GM12878 (cell line): ENCODE data around the gene TCF12. TPM values are rescaled to one million over a fixed set of nuclear protein-coding genes. Genes with fewer than 3 reads are reported as not detected.
A peak's percentile ranks its signal among the peaks of the same experiment; 100 is the strongest.

ENCODE experiments used
- ATAC-seq: fragments of 200-7000 bp; cut with Tn5 transposase; 3 replicates; pipeline ENCODE4 v1.9.1; 2020; ENCODE audit warnings: mild to moderate bottlenecking, moderate library complexity
- BruUV-seq: library from RNA; stranded (reverse); fragments of 400-500 nt; replicated peaks from 2 replicates; lab custom pipeline; 2021; lab: Mats Ljungman, UMichigan
- CTCF ChIA-PET: fragments of 300-600 bp; sonication (Branson Sonifier 250); formaldehyde crosslinking; extraction: SDS; loops from one replicate; lab custom pipeline; 2021; ENCODE audit warnings: inconsistent platforms; lab: Yijun Ruan, JAX
- POLR2A ChIA-PET: fragments of 350-600 bp; formaldehyde crosslinking; extraction: SDS; loops from one replicate; lab custom pipeline; 2021; ENCODE audit warnings: inconsistent platforms; lab: Charles Lee
- RAD21 ChIA-PET: fragments of 300-600 bp; sonication (Branson Sonifier 250); formaldehyde crosslinking; loops from one replicate; lab custom pipeline; 2023; ENCODE audit warnings: antibody characterized with exemption; ENCODE audit not compliant: unreplicated experiment; lab: Charles Lee
- SMC1A ChIA-PET: fragments of 300-600 bp; sonication (Branson Sonifier 250); formaldehyde crosslinking; loops from one replicate; lab custom pipeline; 2023; ENCODE audit not compliant: unreplicated experiment, uncharacterized antibody; lab: Charles Lee
- DNase-seq: peaks from one replicate; pipeline ENCODE4 v3.0.0-alpha.2; 2011; ENCODE audit warnings: low read depth, low spot score
- FAIRE-seq: peaks from 3 replicates; lab custom pipeline; 2011; peaks lifted over from hg19 to GRCh38; lab: Jason Lieb, UNC
- H2AFZ ChIP-seq: 2 replicates; pipeline ENCODE4 v1.6.0; 2011; ENCODE audit warnings: low read depth, low read length, control low read depth; ENCODE audit not compliant: control insufficient read depth
- H3K27ac ChIP-seq: 2 replicates; pipeline ENCODE4 v1.5.1; 2011; ENCODE audit warnings: control low read depth; ENCODE audit not compliant: control insufficient read depth, insufficient read depth
- H3K27me3 ChIP-seq, 2 experiments: replicated peaks in 1 of 2; 2 replicates each; pipeline versions ENCODE4 v1.6.0 to v1.6.1; 2011; ENCODE audit warnings: low read length in 1 of 2; ENCODE audit not compliant: control insufficient read depth in 2 of 2, insufficient read depth in 2 of 2
- H3K36me3 ChIP-seq, 2 experiments: 2 replicates each; pipeline ENCODE4 v1.5.1; 2011; ENCODE audit warnings: low read length in 1 of 2; ENCODE audit not compliant: control insufficient read depth in 2 of 2, insufficient read depth in 2 of 2
- H3K4me1 ChIP-seq: 2 replicates; pipeline ENCODE4 v1.6.1; 2011; ENCODE audit warnings: mild to moderate bottlenecking, low read length, moderate library complexity, mixed read lengths; ENCODE audit not compliant: control insufficient read depth, insufficient read depth
- H3K4me2 ChIP-seq: 2 replicates; pipeline ENCODE4 v1.6.0; 2011; ENCODE audit warnings: control low read depth; ENCODE audit not compliant: control insufficient read depth, insufficient read depth
- H3K4me3 ChIP-seq: fragments of 200-600 bp; sonication (generic); 2 replicates; pipeline ENCODE4 v1.5.1; 2016
- H3K79me2 ChIP-seq: 2 replicates; pipeline ENCODE4 v1.6.0; 2011; ENCODE audit warnings: low read length; ENCODE audit not compliant: control insufficient read depth, insufficient read depth
- H3K9ac ChIP-seq: 2 replicates; pipeline ENCODE4 v1.8.0; 2011; ENCODE audit warnings: low read length, control low read depth, mixed read lengths; ENCODE audit not compliant: control insufficient read depth, insufficient read depth
- H3K9me3 ChIP-seq: replicated peaks from 3 replicates; pipeline ENCODE4 v1.5.1; 2011; ENCODE audit warnings: mild to moderate bottlenecking, low read length; ENCODE audit not compliant: control insufficient read depth, insufficient read depth
- H4K20me1 ChIP-seq: 2 replicates; pipeline ENCODE4 v1.6.0; 2011; ENCODE audit not compliant: control insufficient read depth, insufficient read depth
- BHLHE40 ChIP-seq, 2 experiments: fragments of 450-650 bp in 1 of 2; IDR thresholded peaks; 2 replicates each; pipeline ENCODE4 v1.6.1; 2011 to 2017; ENCODE audit warnings: low read depth in 2 of 2, borderline replicate concordance in 1 of 2, improper control_type of control experiment in 1 of 2, low read length in 1 of 2, mild to moderate bottlenecking in 1 of 2
- ELK1 ChIP-seq: IDR thresholded peaks from 2 replicates; pipeline ENCODE4 v1.6.1; 2012; ENCODE audit warnings: low read depth, low read length, improper control_type of control experiment
- IKZF1 ChIP-seq: fragments of 450-650 bp; conservative IDR thresholded peaks from 2 replicates; pipeline ENCODE4 v1.6.1; 2017; ENCODE audit warnings: antibody characterized with exemption, mild to moderate bottlenecking
- IRF4 ChIP-seq: IDR thresholded peaks from 2 replicates; pipeline ENCODE4 v1.6.1; 2011; ENCODE audit warnings: low read depth, low read length
- KDM1A ChIP-seq: fragments of 200-600 bp; sonication (generic); IDR thresholded peaks from 2 replicates; pipeline ENCODE4 v1.6.1; 2016; ENCODE audit warnings: borderline replicate concordance
- PRDM15 ChIP-seq: fragments of 450-650 bp; formaldehyde crosslinking; IDR thresholded peaks from 2 replicates; pipeline ENCODE4 v1.4.0; 2020; ENCODE audit warnings: mild to moderate bottlenecking, moderate library complexity
- SKIL ChIP-seq: fragments of 450-650 bp; IDR thresholded peaks from 2 replicates; pipeline ENCODE4 v1.6.1; 2017; ENCODE audit warnings: mild to moderate bottlenecking, low read depth, inconsistent platforms; ENCODE audit not compliant: poor library complexity, severe bottlenecking
- SUPT20H ChIP-seq: IDR thresholded peaks from 2 replicates; pipeline ENCODE4 v1.6.1; 2011; ENCODE audit warnings: low read depth, mild to moderate bottlenecking, low read length, moderate library complexity, borderline replicate concordance; ENCODE audit not compliant: control insufficient read depth
- whole genome bisulfite sequencing: methylation state at CpG from one replicate; pipeline ENCODE4 v1.1.6; 2016; ENCODE audit warnings: low lambda C conversion rate; ENCODE audit not compliant: insufficient replicate concordance, insufficient coverage; ENCODE audit errors: missing lambda C conversion rate; 5-methylcytosine and 5-hydroxymethylcytosine counted together
- in situ Hi-C: fragments of 300-500 bp; cut with MboI; formaldehyde crosslinking; loops from 9 replicates; pipeline ENCODE4 v1.14.3; 2018; ENCODE audit warnings: mixed read lengths
- intact Hi-C: fragments of 100-400 bp; cut with micrococcal nuclease; formaldehyde crosslinking; loops from one replicate; pipeline ENCODE4 v1.14.2; 2022; ENCODE audit not compliant: unreplicated experiment
- polyA plus RNA-seq, 11 experiments: library from polyadenylated mRNA; depleted of rRNA in 4 of 11; unstranded in 6 of 11; stranded (reverse) in 5 of 11; fragments of >200 nt; fragmentation: Nextera tagmentation in 4 of 11; fragmentation: Illumina TruSeq in 1 of 11; extraction: Ambion mirVana in 4 of 11; extraction: Trizol in 1 of 11; gene quantifications; 1 replicate in 1 of 11; 2 replicates in 10 of 11; pipeline versions ENCODE4 v1.2.1 to v1.2.3, GENCODE V29; 2011 to 2016; ENCODE audit warnings: inconsistent platforms in 2 of 11, missing spikeins in 2 of 11, low read depth in 1 of 11
- total RNA-seq, 4 experiments: library from RNA; depleted of rRNA in 3 of 4; stranded (reverse); fragments of >200 nt in 3 of 4; fragmentation: Illumina TruSeq in 1 of 4; extraction: Trizol in 1 of 4; gene quantifications; 2 replicates each; pipeline versions ENCODE4 v1.2.1 to v1.2.3, GENCODE V29; 2013 to 2021
- TF ChIP-seq, protein P1 (sequence below): fragments of 450-650 bp; IDR thresholded peaks from 2 replicates; pipeline ENCODE4 v1.6.1; 2017; ENCODE audit warnings: low read depth, mild to moderate bottlenecking, moderate library complexity

The TCF12 gene
- total and polyA plus RNA-seq, 10 of the 15 experiments (the other 5 are each of a cell fraction or from before 2014, with no cell fraction given) = 8.2 to 70.9 (median 49.5) TPM

- TF ChIP-seq, protein P1, sequence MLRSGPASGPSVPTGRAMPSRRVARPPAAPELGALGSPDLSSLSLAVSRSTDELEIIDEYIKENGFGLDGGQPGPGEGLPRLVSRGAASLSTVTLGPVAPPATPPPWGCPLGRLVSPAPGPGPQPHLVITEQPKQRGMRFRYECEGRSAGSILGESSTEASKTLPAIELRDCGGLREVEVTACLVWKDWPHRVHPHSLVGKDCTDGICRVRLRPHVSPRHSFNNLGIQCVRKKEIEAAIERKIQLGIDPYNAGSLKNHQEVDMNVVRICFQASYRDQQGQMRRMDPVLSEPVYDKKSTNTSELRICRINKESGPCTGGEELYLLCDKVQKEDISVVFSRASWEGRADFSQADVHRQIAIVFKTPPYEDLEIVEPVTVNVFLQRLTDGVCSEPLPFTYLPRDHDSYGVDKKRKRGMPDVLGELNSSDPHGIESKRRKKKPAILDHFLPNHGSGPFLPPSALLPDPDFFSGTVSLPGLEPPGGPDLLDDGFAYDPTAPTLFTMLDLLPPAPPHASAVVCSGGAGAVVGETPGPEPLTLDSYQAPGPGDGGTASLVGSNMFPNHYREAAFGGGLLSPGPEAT = no peak
- TF ChIP-seq KDM1A (no peak), IKZF1 (no peak), BHLHE40 (IDR thresholded peaks at IDR 0.05; ENCODE audit: borderline replicate concordance in 1 of 2, low read depth in 2 of 2, low read length in 1 of 2) (0 out of 4 replicates have a peak, but pooled peaks of 1 of the 2 experiments have one; percentile 10), ELK1 (no peak)
Measured at GRCh38 chr15:56919609-56920366, 1.3 kb downstream of the TCF12 start (continued).

DNA sequence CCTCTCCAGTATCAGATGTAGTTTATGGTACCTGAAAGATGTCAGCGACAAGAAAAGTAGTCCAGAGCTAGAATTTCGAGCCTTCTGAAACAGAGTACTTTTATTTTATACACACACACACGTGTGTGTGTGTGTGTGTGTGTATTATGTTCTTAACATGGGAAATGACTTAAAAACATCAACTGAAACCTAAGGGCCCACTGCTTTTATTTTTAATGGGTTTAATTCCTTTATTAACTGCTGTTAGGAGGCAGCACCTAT, 1.9 kb downstream of the TCF12 start:
- H3K27ac ChIP-seq = peak overlapping the region; percentile 69
- H3K27me3 ChIP-seq = no peaks in the 10 kb centered on the region
- no peaks in the 10 kb centered on the region; the same call in 2 of the 3 replicates for H3K9me3 ChIP-seq
- no peaks in the 10 kb centered on the region; a peak in 1 of 4 replicates for H3K36me3 ChIP-seq
- ATAC-seq (no peak), FAIRE-seq (no peak), DNase-seq (no peak)
- RAD21 ChIA-PET = interaction anchor here (0.7 to 1.9 kb wide), 8 partner anchors 10 to 293 kb away, joined by 3 to 7 read pairs (median 4); no protein-coding TSS in a partner anchor
- no TSS peak for BruUV-seq
- CTCF ChIA-PET = interaction anchor here (0.7 to 3.3 kb wide), 5 partner anchors 8 to 293 kb away, joined by 3 to 14 read pairs (median 3); no protein-coding TSS in a partner anchor
- peak overlapping the region; percentile 84; the same call in 1 of the 2 replicates for H2AFZ ChIP-seq
- in situ Hi-C loops (no loop called here), intact Hi-C loops (loop anchor here (1.0 kb wide), 1 partner anchor 293 kb away; no protein-coding TSS in a partner anchor)
- peaks cover 3% of the 10 kb centered on the region for H3K4me1 ChIP-seq
- peak overlapping the region; percentile 92 for H3K9ac ChIP-seq
- peak overlapping the region; percentile 86 for H3K4me3 ChIP-seq
- H3K4me2 ChIP-seq = peak overlapping the region; percentile 79
- no peaks in the 10 kb centered on the region for H4K20me1 ChIP-seq
- H3K79me2 ChIP-seq = peaks cover 54% of the 10 kb centered on the region
- WGBS = 8% methylated on average over 3 of the region's 3 CpGs
- SMC1A ChIA-PET = interaction anchor here (0.8 to 1.7 kb wide), 7 partner anchors 33 to 368 kb away, joined by 3 to 7 read pairs (median 3); no protein-coding TSS in a partner anchor
- POLR2A ChIA-PET = interaction anchor here (0.6 to 1.3 kb wide), 3 partner anchors 10 to 261 kb away, joined by 3 to 5 read pairs (median 4); no protein-coding TSS in a partner anchor
- TF ChIP-seq SKIL (no peak), IRF4 (no peak), PRDM15 (CRISPR knock-in tag) (no peak), SUPT20H (no peak)
